Smooth muscle cell of trachea (primary cell): ENCODE data around the gene UBE2B. TPM values are rescaled to one million over a fixed set of nuclear protein-coding genes. Genes with fewer than 3 reads are reported as not detected.

ENCODE experiments used
- total RNA-seq: library from RNA; depleted of rRNA; stranded (reverse); fragments of >200 nt; gene quantifications from 2 replicates; pipeline ENCODE4 v1.2.1, GENCODE V29; 2014

The UBE2B gene
- 17.2 and 29.1 TPM in 2 replicates for total RNA-seq

DNA sequence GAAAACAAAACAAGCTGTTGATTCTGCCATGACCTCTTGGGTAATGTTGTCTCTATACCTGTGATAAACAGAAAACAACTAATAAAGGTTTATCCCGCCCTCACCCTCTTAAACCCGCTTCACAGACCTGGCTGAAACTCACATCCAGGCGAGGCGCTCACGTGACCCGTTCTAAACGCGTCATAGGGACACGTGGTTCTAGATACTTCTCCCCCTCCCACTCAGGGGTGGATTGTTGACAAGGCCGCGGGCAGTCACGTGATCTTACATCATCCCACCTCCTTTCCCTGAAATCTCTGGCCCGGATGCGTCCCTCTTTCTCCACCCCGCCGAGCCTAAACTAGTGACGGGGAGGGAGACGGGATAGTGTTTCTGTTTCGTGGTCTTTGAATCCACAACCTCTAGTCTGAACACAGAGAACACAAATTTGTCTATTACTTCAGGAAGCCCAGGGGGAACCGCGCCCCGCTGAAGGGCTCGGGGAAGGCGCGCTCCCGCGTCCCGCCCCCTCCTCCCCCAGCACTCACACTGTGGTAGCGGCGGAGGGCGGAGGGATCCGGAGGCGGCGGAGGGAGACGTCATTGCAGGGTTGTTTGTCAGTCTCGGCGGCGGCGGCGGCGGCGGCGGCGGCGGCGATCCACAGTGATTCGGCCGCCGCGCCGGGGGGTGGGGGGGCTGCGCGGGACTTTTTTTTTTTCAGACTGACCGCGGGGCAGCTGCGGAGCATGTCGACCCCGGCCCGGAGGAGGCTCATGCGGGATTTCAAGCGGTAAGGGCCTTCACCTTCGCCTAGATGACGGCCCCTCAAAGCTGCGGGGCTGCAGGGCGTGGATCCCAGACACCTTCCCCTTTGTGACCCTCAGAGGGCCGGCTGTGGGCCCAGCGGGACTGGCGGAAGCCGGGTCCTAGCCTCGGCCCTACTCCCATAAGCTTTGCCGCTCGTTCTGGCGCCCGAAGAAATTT is at the start of gene UBE2B:
UBE2B (plus strand) TSS at position 699 of the 963 bp plus-strand sequence; CDS start at position 726, 27 bp downstream.

DNA sequence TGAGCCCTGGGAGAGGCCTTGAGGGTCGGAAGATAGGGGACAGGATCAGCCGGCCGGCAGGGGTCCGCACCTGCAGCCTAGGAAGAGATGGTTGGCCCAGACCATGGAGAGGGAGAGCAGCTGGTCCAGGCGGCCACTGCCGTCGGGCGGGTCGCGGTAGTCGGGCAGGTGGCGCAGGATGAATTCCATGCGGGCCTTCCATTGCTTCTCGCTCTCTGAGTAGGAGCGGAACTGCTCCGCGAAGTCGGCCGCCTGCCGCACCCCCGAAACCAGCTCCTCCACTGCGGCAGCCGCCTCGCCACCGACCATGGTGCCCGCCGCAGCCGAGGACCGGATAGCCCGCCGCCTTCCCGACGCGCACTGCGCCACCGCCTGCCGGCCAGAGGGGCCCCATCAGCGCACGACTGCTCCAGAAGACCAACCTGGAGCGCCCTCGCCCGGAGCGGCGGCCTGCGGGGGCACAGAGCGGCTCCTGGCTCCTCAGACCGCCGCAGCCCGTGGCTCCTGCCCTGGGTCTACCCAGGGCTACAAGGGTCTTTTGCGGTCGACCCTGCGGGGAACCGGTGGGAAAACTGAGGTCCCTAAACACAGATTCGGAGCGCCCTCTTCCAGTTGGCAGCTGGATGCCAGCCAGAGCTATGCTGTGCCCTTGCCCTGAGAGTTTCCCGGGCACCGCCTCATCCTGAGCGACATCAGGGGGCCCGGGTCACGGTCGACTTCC is 40.3 kb downstream of the UBE2B start, which contains the start of gene CDKN2AIPNL:
CDKN2AIPNL (minus strand) TSS at position 336 of the 721 bp plus-strand sequence; CDS start at position 309, 27 bp downstream.

Other genes starting within 250 kb of the UBE2B start
- 336 and 360 TPM in 2 replicates for gene SKP1, start 194.6 kb upstream of the UBE2B start, total RNA-seq
- 64.7 and 117 TPM in 2 replicates for gene PPP2CA, start 145.5 kb upstream of the UBE2B start, total RNA-seq
- 1.3 and 1.8 TPM in 2 replicates for gene CDKL3, start 4.4 kb upstream of the UBE2B start, total RNA-seq
- gene CDKN2AIPNL, start 40.3 kb downstream of the UBE2B start, total RNA-seq = 18.4 and 37.8 TPM in 2 replicates
- 40.7 and 46.5 TPM in 2 replicates for gene JADE2, start 154.1 kb downstream of the UBE2B start, total RNA-seq